ENCODE results near the gene PRKX. TPM values are rescaled to one million over a fixed set of nuclear protein-coding genes. Genes with fewer than 3 reads are reported as not detected.

Gene PRKX
- total RNA-seq, 3 donors from 2014 or later (not counting 1 experiment from before 2014, with no cell fraction given) = 44.9 to 131 (median 97.6) TPM

DNA sequence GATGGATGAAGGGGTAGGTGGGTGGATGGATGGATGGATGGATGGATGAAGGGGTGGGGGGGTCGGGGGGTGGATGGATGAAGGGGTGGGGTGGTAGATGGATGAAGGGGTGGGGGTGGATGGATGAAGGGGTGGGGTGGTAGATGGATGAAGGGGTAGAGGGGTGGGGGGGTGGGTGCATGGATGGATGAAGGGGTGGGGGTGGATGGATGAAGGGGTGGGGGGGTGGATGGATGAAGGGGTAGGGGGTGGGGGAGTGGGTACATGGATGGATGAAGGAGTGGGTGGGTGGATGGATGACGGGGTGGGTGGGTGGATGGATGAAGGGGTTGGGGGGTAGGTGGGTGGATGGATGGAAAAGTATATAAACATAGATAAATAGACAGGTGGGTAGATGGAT is 74.2 kb downstream of the PRKX start:
- H3K4me1 Mint-ChIP-seq = peaks cover 5 to 13% of the 10 kb centered on the region in 2 donors
- ATAC-seq = no peak
- Histone ChIP-seq H3K4me3 (ENCODE audit: low read length) (no peak overlapping the region), H3K27me3 (ENCODE audit: control insufficient read depth, insufficient read depth, low read length) (no peaks in the 10 kb centered on the region), H3K9me3 (ENCODE audit: control insufficient read depth, insufficient read depth, low read length) (no peaks in the 10 kb centered on the region), H3K36me3 (ENCODE audit: control insufficient read depth, insufficient read depth, low read length) (peaks cover 2% of the 10 kb centered on the region), H3K27ac (ENCODE audit: low read length) (no peak overlapping the region), H3K4me1 (ENCODE audit: control insufficient read depth, insufficient read depth, low read length) (no peaks in the 10 kb centered on the region)
- no peak overlapping the region for H3K4me3 Mint-ChIP-seq
- no peaks in the 10 kb centered on the region for H3K36me3 Mint-ChIP-seq
- TF ChIP-seq, protein P1, sequence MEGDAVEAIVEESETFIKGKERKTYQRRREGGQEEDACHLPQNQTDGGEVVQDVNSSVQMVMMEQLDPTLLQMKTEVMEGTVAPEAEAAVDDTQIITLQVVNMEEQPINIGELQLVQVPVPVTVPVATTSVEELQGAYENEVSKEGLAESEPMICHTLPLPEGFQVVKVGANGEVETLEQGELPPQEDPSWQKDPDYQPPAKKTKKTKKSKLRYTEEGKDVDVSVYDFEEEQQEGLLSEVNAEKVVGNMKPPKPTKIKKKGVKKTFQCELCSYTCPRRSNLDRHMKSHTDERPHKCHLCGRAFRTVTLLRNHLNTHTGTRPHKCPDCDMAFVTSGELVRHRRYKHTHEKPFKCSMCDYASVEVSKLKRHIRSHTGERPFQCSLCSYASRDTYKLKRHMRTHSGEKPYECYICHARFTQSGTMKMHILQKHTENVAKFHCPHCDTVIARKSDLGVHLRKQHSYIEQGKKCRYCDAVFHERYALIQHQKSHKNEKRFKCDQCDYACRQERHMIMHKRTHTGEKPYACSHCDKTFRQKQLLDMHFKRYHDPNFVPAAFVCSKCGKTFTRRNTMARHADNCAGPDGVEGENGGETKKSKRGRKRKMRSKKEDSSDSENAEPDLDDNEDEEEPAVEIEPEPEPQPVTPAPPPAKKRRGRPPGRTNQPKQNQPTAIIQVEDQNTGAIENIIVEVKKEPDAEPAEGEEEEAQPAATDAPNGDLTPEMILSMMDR (IDR thresholded peaks at IDR 0.05) = no peak
- H3K9me3 Mint-ChIP-seq = no peaks in the 10 kb centered on the region
- DNase-seq = peak in 1 of 2 donors; percentile 46
- WGBS (ENCODE audit: insufficient coverage) = 90% methylated on average over 1 of the region's 2 CpGs
- H3K27me3 Mint-ChIP-seq (ENCODE audit: low read depth in 2 of 2) = no peaks in the 10 kb centered on the region
- peak overlapping the region in 1 of 2 donors; percentile 60 for H3K27ac Mint-ChIP-seq
- intact Hi-C loops (cut with micrococcal nuclease) = loop anchor here (5.0 to 10.0 kb wide), 2 partner anchors 604 to 762 kb away; no protein-coding TSS in a partner anchor

DNA sequence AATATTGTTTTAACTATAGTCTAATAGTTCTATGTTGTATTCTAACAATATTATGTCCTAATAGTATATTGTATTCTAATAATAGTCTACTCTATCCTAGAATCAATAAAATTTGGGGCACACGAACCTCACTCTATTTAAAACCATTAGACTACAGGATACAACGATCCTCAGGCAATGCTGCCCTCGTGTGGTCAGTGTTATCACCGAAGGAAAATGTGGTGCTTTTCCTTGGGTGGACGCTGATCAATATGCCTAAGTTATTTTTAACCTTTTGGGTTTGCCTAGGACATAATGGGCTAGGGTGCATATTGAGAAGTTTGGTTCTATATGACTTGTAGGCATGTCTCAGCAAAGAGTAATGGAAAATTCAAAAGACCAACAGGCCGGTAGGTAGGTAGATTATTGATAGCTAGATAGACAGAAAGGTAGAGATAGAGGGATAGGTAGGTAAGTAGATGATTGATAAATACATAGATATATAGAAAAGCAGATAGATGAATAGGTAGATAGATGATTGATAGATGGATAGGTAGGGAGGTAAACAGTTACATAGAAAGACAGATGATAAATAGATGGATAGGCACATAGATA is 75.1 kb downstream of the PRKX start:
- WGBS (ENCODE audit: insufficient coverage) = 33% methylated on average over 6 of the region's 6 CpGs
- H3K4me1 Mint-ChIP-seq = peaks cover 5 to 13% of the 10 kb centered on the region in 2 donors
- H3K36me3 Mint-ChIP-seq = no peaks in the 10 kb centered on the region
- no peaks in the 10 kb centered on the region for H3K27me3 Mint-ChIP-seq (ENCODE audit: low read depth in 2 of 2)
- H3K36me3 ChIP-seq (ENCODE audit: control insufficient read depth, insufficient read depth, low read length) = peaks cover 5% of the 10 kb centered on the region
- intact Hi-C loops (cut with micrococcal nuclease) = loop anchor here (5.0 to 10.0 kb wide), 2 partner anchors 604 to 761 kb away; no protein-coding TSS in a partner anchor
- no peak overlapping the region for H3K4me3 Mint-ChIP-seq
- DNase-seq = peak in 1 of 2 donors; percentile 55
- no peaks in the 10 kb centered on the region for H3K9me3 ChIP-seq (ENCODE audit: control insufficient read depth, insufficient read depth, low read length)
- H3K9me3 Mint-ChIP-seq = no peaks in the 10 kb centered on the region
- H3K27me3 ChIP-seq (ENCODE audit: control insufficient read depth, insufficient read depth, low read length) = no peaks in the 10 kb centered on the region
- H3K27ac ChIP-seq (ENCODE audit: low read length) = no peak overlapping the region
- TF ChIP-seq, protein P1 (IDR thresholded peaks at IDR 0.05) = peak; percentile 42
- ATAC-seq = peak in 2 of 3 donors; percentile 49 to 68
- H3K27ac Mint-ChIP-seq = peak overlapping the region; percentile 1 to 5
- H3K4me3 ChIP-seq (ENCODE audit: low read length) = no peak overlapping the region
- H3K4me1 ChIP-seq (ENCODE audit: control insufficient read depth, insufficient read depth, low read length) = no peaks in the 10 kb centered on the region

DNA sequence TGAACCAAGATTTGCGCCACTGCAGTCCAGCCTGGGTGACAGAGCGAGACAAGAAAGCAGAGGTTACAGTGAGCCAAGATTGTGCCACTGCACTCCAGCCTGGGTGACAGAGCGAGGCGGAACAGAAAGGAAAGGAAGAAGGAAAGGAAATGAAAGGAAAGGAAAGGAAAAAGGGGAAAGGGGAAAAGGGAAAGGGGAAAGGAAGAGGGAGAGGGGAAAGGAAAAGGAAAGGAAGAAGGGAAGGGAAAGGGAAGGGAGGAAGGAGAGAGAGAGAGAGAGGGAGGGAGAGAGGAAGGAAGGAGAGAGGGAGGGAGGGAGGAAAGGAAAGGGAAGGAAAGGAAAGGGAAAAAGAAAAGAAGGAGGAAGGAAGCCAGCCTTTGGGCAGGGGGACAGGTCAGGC is 76.6 kb downstream of the PRKX start:
- peaks cover 6% of the 10 kb centered on the region for H3K36me3 ChIP-seq (ENCODE audit: control insufficient read depth, insufficient read depth, low read length)
- Mint-ChIP-seq H3K27me3 (ENCODE audit: low read depth in 2 of 2) (no peaks in the 10 kb centered on the region), H3K36me3 (no peaks in the 10 kb centered on the region)

More for the DNA sequence above, 76.6 kb downstream of the PRKX start:
- no peaks in the 10 kb centered on the region for H3K4me1 ChIP-seq (ENCODE audit: control insufficient read depth, insufficient read depth, low read length)
- no peaks in the 10 kb centered on the region for H3K27me3 ChIP-seq (ENCODE audit: control insufficient read depth, insufficient read depth, low read length)
- H3K4me1 Mint-ChIP-seq = peaks cover 5 to 13% of the 10 kb centered on the region in 2 donors
- DNase-seq = no peak
- no peak overlapping the region for H3K4me3 ChIP-seq (ENCODE audit: low read length)
- intact Hi-C loops (cut with micrococcal nuclease) = loop anchor here (5.0 to 10.0 kb wide), 2 partner anchors 602 to 760 kb away; no protein-coding TSS in a partner anchor
- no peaks in the 10 kb centered on the region for H3K9me3 Mint-ChIP-seq
- no peak for ATAC-seq
- peak overlapping the region; percentile 9 to 13 for H3K27ac Mint-ChIP-seq
- no peaks in the 10 kb centered on the region for H3K9me3 ChIP-seq (ENCODE audit: control insufficient read depth, insufficient read depth, low read length)
- 98% methylated on average over 4 of the region's 4 CpGs for WGBS (ENCODE audit: insufficient coverage)
- H3K4me3 Mint-ChIP-seq = no peak overlapping the region
- TF ChIP-seq, protein P1 (IDR thresholded peaks at IDR 0.05) = no peak
- H3K27ac ChIP-seq (ENCODE audit: low read length) = no peak overlapping the region
